Liver (tissue), 9 donors: ENCODE measurements around the gene C9orf50. TPM values are rescaled to one million over a fixed set of nuclear protein-coding genes. Genes with fewer than 3 reads are reported as not detected.

Source experiments
- DNase-seq: peaks from one replicate; pipeline ENCODE4 v3.0.0-alpha.2; 2017; ENCODE audit warnings: low spot score
- H3K27ac ChIP-seq, 2 donors: one replicate each; pipeline ENCODE4 v1.7.0; 2013; ENCODE audit warnings: inconsistent platforms in 2 of 2, low read length in 2 of 2, control low read depth in 1 of 2, low read depth in 1 of 2, mild to moderate bottlenecking in 1 of 2
- H3K27me3 ChIP-seq, 4 donors: one replicate each; pipeline versions ENCODE4 v1.6.1 to v1.7.0; 2013; ENCODE audit warnings: low read length in 3 of 4, inconsistent platforms in 1 of 4, mild to moderate bottlenecking in 1 of 4, moderate library complexity in 1 of 4; ENCODE audit not compliant: control insufficient read depth in 4 of 4, insufficient read depth in 4 of 4
- H3K36me3 ChIP-seq, 4 donors: one replicate each; pipeline versions ENCODE4 v1.6.1 to v1.7.0; 2013; ENCODE audit warnings: low read length in 3 of 4, mild to moderate bottlenecking in 3 of 4, low read depth in 1 of 4, moderate library complexity in 1 of 4; ENCODE audit not compliant: control insufficient read depth in 4 of 4, insufficient read depth in 3 of 4
- H3K4me1 ChIP-seq, 4 donors: one replicate each; pipeline versions ENCODE4 v1.6.1 to v1.7.0; 2013; ENCODE audit warnings: low read length in 3 of 4, mild to moderate bottlenecking in 3 of 4, moderate library complexity in 1 of 4; ENCODE audit not compliant: control insufficient read depth in 4 of 4, insufficient read depth in 4 of 4
- H3K4me3 ChIP-seq, 3 donors: one replicate each; pipeline versions ENCODE4 v1.6.1 to v1.7.0; 2013; ENCODE audit warnings: low read length in 3 of 3, control low read depth in 1 of 3, low read depth in 1 of 3, mild to moderate bottlenecking in 1 of 3
- H3K9ac ChIP-seq, 2 donors: one replicate each; pipeline ENCODE4 v1.7.0; 2013; ENCODE audit warnings: low read length in 2 of 2, mild to moderate bottlenecking in 2 of 2, moderate library complexity in 2 of 2, control low read depth in 1 of 2, low read depth in 1 of 2
- H3K9me3 ChIP-seq, 4 donors: one replicate each; pipeline versions ENCODE4 v1.6.1 to v1.7.0; 2013; ENCODE audit warnings: low read length in 3 of 4; ENCODE audit not compliant: control insufficient read depth in 4 of 4
- ATF3 ChIP-seq: IDR thresholded peaks from 2 replicates; pipeline ENCODE4 v1.6.1; 2016; ENCODE audit warnings: antibody characterized with exemption
- FOXA1 ChIP-seq: IDR thresholded peaks from 2 replicates; pipeline ENCODE4 v1.6.1; 2016; ENCODE audit warnings: antibody characterized with exemption
- FOXA2 ChIP-seq: IDR thresholded peaks from 2 replicates; pipeline ENCODE4 v1.6.1; 2016; ENCODE audit warnings: antibody characterized with exemption
- GABPA ChIP-seq, 2 donors: IDR thresholded peaks in 1 of 2; conservative IDR thresholded peaks in 1 of 2; 2 replicates each; pipeline ENCODE4 v1.6.1; 2016; ENCODE audit warnings: antibody characterized with exemption in 2 of 2, mild to moderate bottlenecking in 1 of 2, moderate library complexity in 1 of 2
- HNF4G ChIP-seq: IDR thresholded peaks from 2 replicates; pipeline ENCODE4 v1.6.1; 2016; ENCODE audit warnings: antibody characterized with exemption
- JUND ChIP-seq, 2 donors: IDR thresholded peaks; 2 replicates each; pipeline ENCODE4 v1.6.1; 2016; ENCODE audit warnings: antibody characterized with exemption in 2 of 2
- RAD21 ChIP-seq, 2 donors: IDR thresholded peaks; 2 replicates each; pipeline ENCODE4 v1.6.1; 2016; ENCODE audit warnings: antibody characterized with exemption in 2 of 2, mild to moderate bottlenecking in 2 of 2
- REST ChIP-seq: IDR thresholded peaks from 2 replicates; pipeline ENCODE4 v1.6.1; 2016; ENCODE audit warnings: antibody characterized with exemption, mild to moderate bottlenecking
- RXRA ChIP-seq, 2 donors: IDR thresholded peaks; 2 replicates each; pipeline ENCODE4 v1.6.1; 2017 to 2018; ENCODE audit warnings: antibody characterized with exemption in 2 of 2, mild to moderate bottlenecking in 1 of 2
- SP1 ChIP-seq: IDR thresholded peaks from 2 replicates; pipeline ENCODE4 v1.6.1; 2018; ENCODE audit warnings: antibody characterized with exemption, mild to moderate bottlenecking
- WGBS: extraction: QIAGEN DNeasy Blood & Tissue Kit; methylation state at CpG from one replicate; pipeline ENCODE4 v1.1.7; 2013; 5-methylcytosine and 5-hydroxymethylcytosine counted together
- polyA plus RNA-seq, 2 donors: library from polyadenylated mRNA; stranded (reverse) in 1 of 2; unstranded in 1 of 2; fragments of 200-250 nt in 1 of 2; fragments of >200 nt in 1 of 2; fragmentation: Nextera tagmentation in 1 of 2; extraction: Ambion mirVana in 1 of 2; gene quantifications; one replicate each; pipeline versions ENCODE4 v1.2.1 to v1.2.3, GENCODE V29; 2013 to 2015
- total RNA-seq, 2 donors: library from RNA; depleted of rRNA; stranded (reverse); fragments of >200 nt; gene quantifications; one replicate each; pipeline ENCODE4 v1.2.3, GENCODE V29; 2014
- donor health status: healthy.
- donor health status: healthy.
- donor health status: healthy.
- donor health status: healthy.
- donor health status: healthy.

C9orf50 gene
- total and polyA plus RNA-seq, 4 donors: 0.23 TPM; not detected in 3

DNA sequence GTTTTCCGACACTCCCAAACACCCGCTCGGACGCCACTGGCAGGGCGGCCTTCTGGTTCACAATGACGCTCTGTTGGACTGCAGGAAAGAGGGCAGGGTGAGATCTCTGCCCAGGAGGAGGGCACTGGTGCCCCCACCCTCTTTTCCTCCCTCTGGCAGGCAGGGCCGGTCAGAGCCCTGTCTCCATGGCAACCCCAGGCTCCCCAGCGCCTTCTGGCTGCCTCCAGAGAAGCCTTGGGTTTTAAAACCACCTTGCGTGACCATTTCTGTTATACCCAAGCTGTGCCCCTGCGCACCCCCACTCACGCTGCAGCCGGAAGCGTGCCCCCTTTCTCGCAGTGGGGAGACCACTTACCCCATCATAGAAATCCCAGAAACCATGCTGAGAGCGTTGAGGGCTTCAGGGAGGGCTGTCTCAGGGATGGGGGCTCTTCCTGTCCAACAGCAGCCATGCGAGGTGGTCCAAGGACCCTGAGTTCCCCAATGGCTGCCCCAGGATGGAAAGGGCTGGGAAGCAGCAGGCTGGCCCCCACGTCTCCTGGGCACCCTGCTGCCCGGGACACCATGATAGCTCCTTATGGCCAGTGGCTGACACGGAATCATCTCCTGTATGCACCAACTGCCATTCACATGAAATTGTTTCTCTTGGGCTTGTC, 7.3 kb downstream of the C9orf50 start:
- H3K27ac ChIP-seq: no peak overlapping the region
- 81% methylated on average over 19 of the region's 19 CpGs for WGBS

DNA sequence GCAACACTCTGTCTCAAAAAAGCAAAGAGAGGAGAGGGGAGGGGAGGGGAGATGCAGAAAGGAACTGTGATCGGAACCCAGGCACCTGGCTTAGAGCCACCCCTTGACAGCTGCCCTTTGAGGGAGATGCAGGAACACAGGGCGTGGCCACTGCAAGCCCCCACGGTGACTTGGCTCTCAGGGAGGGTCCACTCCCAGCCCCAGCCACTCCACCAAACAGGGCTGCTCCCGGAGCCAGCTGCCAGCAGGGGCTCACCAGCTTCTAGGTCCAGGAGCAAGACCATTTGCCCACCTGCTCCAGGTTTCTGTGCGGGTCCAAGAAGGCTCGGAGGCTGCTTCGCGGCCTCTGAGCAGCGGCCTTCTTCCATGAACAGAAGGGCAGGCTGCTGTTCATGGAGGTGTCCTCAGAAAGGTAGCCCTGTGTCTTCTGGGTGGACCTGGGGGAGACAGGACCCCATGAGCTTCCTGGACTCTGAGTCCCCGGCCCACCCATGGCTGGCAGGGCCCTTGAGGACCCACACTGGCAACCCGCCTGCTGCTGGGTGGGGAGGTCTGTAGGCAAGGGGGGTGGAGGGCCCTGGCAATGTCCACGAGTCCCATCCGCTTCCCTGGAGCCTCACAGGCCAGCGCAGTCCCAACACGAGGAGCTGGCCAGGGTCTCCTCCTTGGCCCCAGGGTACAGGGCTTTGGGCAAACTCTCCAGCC, 7.9 kb downstream of the C9orf50 start:
- Histone ChIP-seq H3K36me3 (no peaks in the 10 kb centered on the region), H3K9ac (no peak overlapping the region), H3K27me3 (no peaks in the 10 kb centered on the region), H3K4me3 (no peak overlapping the region), H3K27ac (no peak overlapping the region), H3K9me3 (no peaks in the 10 kb centered on the region), H3K4me1 (peaks cover 6 to 15% (median 10%) of the 10 kb centered on the region in 4 donors)
- 86% methylated on average over 15 of the region's 15 CpGs for WGBS
- TF ChIP-seq FOXA2 (no peak), RAD21 (IDR thresholded peaks at IDR 0.05) (no peak), ATF3 (no peak), REST (no peak), RXRA (IDR thresholded peaks at IDR 0.05) (no peak), GABPA (IDR thresholded peaks at IDR 0.05 in 1 of 2, conservative IDR thresholded peaks at IDR 0.05 in 1 of 2) (no peak), JUND (IDR thresholded peaks at IDR 0.05) (no peak), FOXA1 (no peak)
- DNase-seq: no peak

More for the DNA sequence above, 7.3 kb downstream of the C9orf50 start:
- H3K9me3 ChIP-seq: no peaks in the 10 kb centered on the region
- no peak overlapping the region for H3K4me3 ChIP-seq
- peaks cover 6 to 15% (median 10%) of the 10 kb centered on the region in 4 donors for H3K4me1 ChIP-seq
- H3K27me3 ChIP-seq: no peaks in the 10 kb centered on the region
- H3K9ac ChIP-seq: no peak overlapping the region
- DNase-seq: no peak
- no peak for TF ChIP-seq RXRA (IDR thresholded peaks at IDR 0.05)
- no peak for TF ChIP-seq FOXA2
- TF ChIP-seq SP1: no peak
- no peak for TF ChIP-seq REST
- TF ChIP-seq HNF4G: no peak
- no peak for TF ChIP-seq RAD21 (IDR thresholded peaks at IDR 0.05)
- H3K36me3 ChIP-seq: no peaks in the 10 kb centered on the region
